HCT116 (cell line): ENCODE data around the gene ANKRD10. TPM values are rescaled to one million over a fixed set of nuclear protein-coding genes. Genes with fewer than 3 reads are reported as not detected.

Experiments
- ATAC-seq: fragments of 200-7000 bp; cut with Tn5 transposase; 2 replicates; pipeline ENCODE4 v1.9.1; 2020; ENCODE audit warnings: mild to moderate bottlenecking, moderate library complexity
- BruUV-seq: library from RNA; stranded (reverse); fragments of 400-500 nt; replicated peaks from 2 replicates; lab custom pipeline; 2021; lab: Mats Ljungman, UMichigan
- CTCF ChIA-PET: fragments of 300-600 bp; sonication (Branson Sonifier 250); formaldehyde crosslinking; loops from one replicate; lab custom pipeline; 2021; ENCODE audit warnings: antibody characterized with exemption; lab: Charles Lee
- POLR2A ChIA-PET: fragments of 300-600, 350-600 bp; sonication (Branson Sonifier 250); formaldehyde crosslinking; loops from one replicate; lab custom pipeline; 2021; ENCODE audit warnings: antibody characterized with exemption; lab: Charles Lee
- RAD21 ChIA-PET, 2 experiments: fragments of 300-600 bp; sonication (Branson Sonifier 250); formaldehyde crosslinking; loops; one replicate each; lab custom pipeline; 2023; ENCODE audit warnings: low total read pairs in 2 of 2; ENCODE audit not compliant: uncharacterized antibody in 2 of 2, unreplicated experiment in 2 of 2, low non-redundant PET in 1 of 2; lab: Charles Lee
- DNase-seq: peaks from one replicate; pipeline ENCODE4 v3.0.0-alpha.2; 2010; ENCODE audit warnings: low read depth, low spot score
- H2AFZ ChIP-seq: fragments of 200-600 bp; shearing (Covaris generic), sonication (generic); 2 replicates; pipeline ENCODE4 v1.6.1; 2017; ENCODE audit warnings: low read depth, mixed run types, mixed read lengths, antibody characterized with exemption, low read length; ENCODE audit not compliant: poor library complexity, severe bottlenecking
- H3K27ac ChIP-seq: 2 replicates; pipeline ENCODE4 v1.5.1; 2012; ENCODE audit warnings: low read depth, low read length
- H3K27me3 ChIP-seq: fragments of 200-600 bp; sonication (generic); 2 replicates; pipeline ENCODE4 v1.6.1; 2016; ENCODE audit warnings: mixed run types, low read length, mixed read lengths; ENCODE audit not compliant: insufficient read depth
- H3K36me3 ChIP-seq, 2 experiments: fragments of 200-500 bp in 1 of 2; fragments of 200-600 bp in 1 of 2; sonication (Bioruptor generic) in 1 of 2; sonication (generic) in 1 of 2; 2 replicates each; pipeline versions ENCODE4 v1.5.1 to v1.6.1; 2014 to 2016; ENCODE audit warnings: low read length in 2 of 2, inconsistent platforms in 1 of 2, mixed read lengths in 1 of 2, mixed run types in 1 of 2; ENCODE audit not compliant: insufficient read depth in 2 of 2, control insufficient read depth in 1 of 2
- H3K4me1 ChIP-seq, 2 experiments: fragments of 200-600 bp in 1 of 2; sonication (generic) in 1 of 2; 2 replicates each; pipeline versions ENCODE4 v1.5.1 to v1.6.1; 2012 to 2017; ENCODE audit warnings: low read length in 2 of 2, inconsistent platforms in 1 of 2, mild to moderate bottlenecking in 1 of 2, mixed read lengths in 1 of 2, mixed run types in 1 of 2, moderate library complexity in 1 of 2; ENCODE audit not compliant: insufficient read depth in 2 of 2, control insufficient read depth in 1 of 2
- H3K4me2 ChIP-seq: fragments of 200-600 bp; sonication (generic); 2 replicates; pipeline ENCODE4 v1.6.1; 2017; ENCODE audit warnings: mixed run types, low read length, mixed read lengths
- H3K4me3 ChIP-seq, 2 experiments: fragments of 200-600 bp in 1 of 2; sonication (generic) in 1 of 2; replicated peaks in 1 of 2; 2 replicates each; pipeline ENCODE4 v1.5.1; 2011 to 2016; ENCODE audit warnings: low read length in 2 of 2, control low read depth in 1 of 2, low read depth in 1 of 2, mild to moderate bottlenecking in 1 of 2, mixed read lengths in 1 of 2, mixed run types in 1 of 2
- H3K79me2 ChIP-seq: fragments of 200-600 bp; sonication (generic); 2 replicates; pipeline ENCODE4 v1.6.1; 2017; ENCODE audit warnings: mild to moderate bottlenecking, mixed run types, low read length, moderate library complexity, mixed read lengths; ENCODE audit not compliant: insufficient read depth
- H3K9ac ChIP-seq: fragments of 200-600 bp; sonication (generic); 2 replicates; pipeline ENCODE4 v1.6.1; 2016; ENCODE audit warnings: low read length, mixed read lengths
- H3K9me2 ChIP-seq: fragments of 200-600 bp; sonication (generic), shearing (Covaris generic); 2 replicates; pipeline ENCODE4 v1.6.1; 2017; ENCODE audit warnings: mixed run types, mild to moderate bottlenecking, moderate library complexity; ENCODE audit not compliant: insufficient read depth
- H3K9me3 ChIP-seq, 2 experiments: fragments of 200-500 bp in 1 of 2; fragments of 200-600 bp in 1 of 2; sonication (Bioruptor generic) in 1 of 2; sonication (generic) in 1 of 2; 2 replicates each; pipeline ENCODE4 v1.6.1; 2014 to 2017; ENCODE audit warnings: low read length in 2 of 2, mixed read lengths in 2 of 2, inconsistent platforms in 1 of 2, low read depth in 1 of 2, mild to moderate bottlenecking in 1 of 2, mixed run types in 1 of 2, moderate library complexity in 1 of 2; ENCODE audit not compliant: control insufficient read depth in 1 of 2, insufficient read depth in 1 of 2
- H4K20me1 ChIP-seq: fragments of 200-600 bp; sonication (generic), shearing (Covaris generic); 2 replicates; pipeline ENCODE4 v1.6.1; 2017; ENCODE audit warnings: mixed run types, mild to moderate bottlenecking, moderate library complexity; ENCODE audit not compliant: insufficient read depth
- CEBPB ChIP-seq: IDR thresholded peaks from 2 replicates; pipeline ENCODE4 v1.6.1; 2012; ENCODE audit warnings: low read depth
- EGR1 ChIP-seq: IDR thresholded peaks from 2 replicates; pipeline ENCODE4 v1.6.1; 2012; ENCODE audit warnings: low read depth
- EZH2phosphoT487 ChIP-seq: fragments of 200-600 bp; IDR thresholded peaks from 2 replicates; pipeline ENCODE4 v1.6.1; 2018; ENCODE audit warnings: antibody characterized with exemption, borderline replicate concordance
- JUND ChIP-seq: IDR thresholded peaks from 2 replicates; pipeline ENCODE4 v1.6.1; 2012
- POLR2A ChIP-seq: IDR thresholded peaks from 2 replicates; pipeline ENCODE4 v1.7.0; 2011; ENCODE audit warnings: borderline replicate concordance; ENCODE audit not compliant: insufficient read depth, insufficient read length; ENCODE audit errors: extremely low read depth
- SIN3A ChIP-seq: IDR thresholded peaks from 2 replicates; pipeline ENCODE4 v1.6.1; 2012; ENCODE audit warnings: low read depth
- SRF ChIP-seq: IDR thresholded peaks from 2 replicates; pipeline ENCODE4 v1.6.1; 2012; ENCODE audit warnings: low read depth
- TCF7L2 ChIP-seq: IDR thresholded peaks from 2 replicates; pipeline ENCODE4 v1.7.0; 2011; ENCODE audit warnings: borderline replicate concordance, inconsistent platforms; ENCODE audit not compliant: insufficient read depth, insufficient read length; ENCODE audit errors: extremely low read depth
- ZFX ChIP-seq: fragments of 450-650 bp; IDR thresholded peaks from 2 replicates; pipeline ENCODE4 v1.6.1; 2017
- ZNF274 ChIP-seq: fragments of 200-500 bp; sonication (Bioruptor generic); IDR thresholded peaks from 2 replicates; pipeline ENCODE4 v1.6.1; 2014; ENCODE audit warnings: mild to moderate bottlenecking, low read depth, low read length, inconsistent platforms
- intact Hi-C: fragments of 100-400 bp; cut with micrococcal nuclease; formaldehyde crosslinking; loops from 2 replicates; pipeline ENCODE4 v1.10.0; 2022
- total RNA-seq: library from RNA; stranded (reverse); gene quantifications from one replicate; pipeline ENCODE4 v1.2.1, GENCODE V29; 2021; ENCODE audit not compliant: unreplicated experiment
- TF ChIP-seq, protein P1 (sequence below), 3 experiments: fragments of 200-600 bp in 1 of 3; sonication (generic) in 1 of 3; IDR thresholded peaks in 2 of 3; conservative IDR thresholded peaks in 1 of 3; 2 replicates each; pipeline ENCODE4 v1.5.1; 2012 to 2017; ENCODE audit warnings: low read depth in 2 of 3, low read length in 2 of 3, antibody characterized with exemption in 1 of 3, borderline replicate concordance in 1 of 3, control low read depth in 1 of 3, mild to moderate bottlenecking in 1 of 3, mixed read lengths in 1 of 3, mixed run types in 1 of 3, moderate library complexity in 1 of 3; ENCODE audit not compliant: insufficient read depth in 1 of 3
- TF ChIP-seq, protein P2 (sequence below): IDR thresholded peaks from 2 replicates; pipeline ENCODE4 v1.6.1; 2011; ENCODE audit warnings: mild to moderate bottlenecking, low read length, moderate library complexity; ENCODE audit not compliant: insufficient replicate concordance; ENCODE audit errors: extremely low read depth
- TF ChIP-seq, protein P3 (sequence below): IDR thresholded peaks from 2 replicates; pipeline ENCODE4 v1.6.1; 2012

The ANKRD10 gene
- total RNA-seq, 1 experiment from 2014 or later, result 173 TPM

DNA sequence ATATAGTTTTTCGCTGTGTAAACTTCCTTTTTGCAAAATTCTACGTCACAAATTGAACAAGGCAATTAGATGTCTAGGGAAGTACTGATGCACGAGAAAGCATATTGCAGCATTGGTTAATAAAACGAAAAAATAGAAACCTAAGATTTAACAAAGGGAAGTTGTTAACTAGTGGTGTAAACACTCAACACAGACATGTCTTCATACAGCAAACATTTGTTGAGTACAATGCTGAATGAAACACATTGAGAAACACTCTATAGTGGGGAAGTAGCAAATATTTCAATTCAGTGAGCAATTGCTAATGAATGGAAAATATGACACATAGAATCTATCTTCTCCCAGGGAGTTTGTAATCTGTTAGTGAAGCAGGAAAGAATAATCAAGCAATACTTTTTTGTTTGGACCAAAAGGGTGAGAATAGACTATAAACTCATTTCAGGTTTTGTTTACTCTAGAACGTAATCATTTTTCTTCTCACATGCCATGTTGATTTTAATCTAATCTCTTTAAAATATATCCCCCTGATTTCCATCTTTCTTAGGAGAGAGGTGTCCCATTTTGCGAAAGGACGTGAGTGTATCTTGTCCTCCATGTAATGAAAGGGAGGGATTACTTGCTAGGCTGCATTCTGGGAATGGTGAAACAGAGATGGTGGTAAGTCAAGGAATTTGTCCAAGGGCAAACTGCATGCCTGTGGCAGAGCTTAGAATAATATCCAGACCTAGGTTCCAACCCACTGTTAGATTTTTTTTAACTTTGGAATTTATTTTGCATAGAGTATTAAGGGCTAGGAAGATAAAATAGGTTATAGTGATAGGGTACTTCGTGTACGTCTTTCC lies 1.7 kb upstream of the ANKRD10 start:
- peak overlapping the region; percentile 87; the same call in 1 of the 2 replicates for H3K27ac ChIP-seq
- no peak for ATAC-seq
- H2AFZ ChIP-seq, result no peak overlapping the region
- intact Hi-C loops, result loop anchor here (10.0 kb wide), 1 partner anchor 128 kb away; no protein-coding TSS in a partner anchor
- no peak for DNase-seq
- BruUV-seq, result no TSS peak
- H3K79me2 ChIP-seq, result peaks cover 33% of the 10 kb centered on the region
- H3K4me2 ChIP-seq, result peak overlapping the region; percentile 81
- ChIA-PET RAD21 (no interaction called here), POLR2A (no interaction called here), CTCF (no interaction called here)
- TF ChIP-seq JUND, result no peak
- no peak for TF ChIP-seq ZFX
- TF ChIP-seq, protein P1, sequence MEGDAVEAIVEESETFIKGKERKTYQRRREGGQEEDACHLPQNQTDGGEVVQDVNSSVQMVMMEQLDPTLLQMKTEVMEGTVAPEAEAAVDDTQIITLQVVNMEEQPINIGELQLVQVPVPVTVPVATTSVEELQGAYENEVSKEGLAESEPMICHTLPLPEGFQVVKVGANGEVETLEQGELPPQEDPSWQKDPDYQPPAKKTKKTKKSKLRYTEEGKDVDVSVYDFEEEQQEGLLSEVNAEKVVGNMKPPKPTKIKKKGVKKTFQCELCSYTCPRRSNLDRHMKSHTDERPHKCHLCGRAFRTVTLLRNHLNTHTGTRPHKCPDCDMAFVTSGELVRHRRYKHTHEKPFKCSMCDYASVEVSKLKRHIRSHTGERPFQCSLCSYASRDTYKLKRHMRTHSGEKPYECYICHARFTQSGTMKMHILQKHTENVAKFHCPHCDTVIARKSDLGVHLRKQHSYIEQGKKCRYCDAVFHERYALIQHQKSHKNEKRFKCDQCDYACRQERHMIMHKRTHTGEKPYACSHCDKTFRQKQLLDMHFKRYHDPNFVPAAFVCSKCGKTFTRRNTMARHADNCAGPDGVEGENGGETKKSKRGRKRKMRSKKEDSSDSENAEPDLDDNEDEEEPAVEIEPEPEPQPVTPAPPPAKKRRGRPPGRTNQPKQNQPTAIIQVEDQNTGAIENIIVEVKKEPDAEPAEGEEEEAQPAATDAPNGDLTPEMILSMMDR (IDR thresholded peaks at IDR 0.05 in 2 of 3, conservative IDR thresholded peaks at IDR 0.05 in 1 of 3; ENCODE audit: borderline replicate concordance in 1 of 3, insufficient read depth in 1 of 3, low read depth in 2 of 3, low read length in 2 of 3), result no peak
- TF ChIP-seq ZNF274, result no peak
- no peak for TF ChIP-seq EZH2phosphoT487
- TF ChIP-seq, protein P2, sequence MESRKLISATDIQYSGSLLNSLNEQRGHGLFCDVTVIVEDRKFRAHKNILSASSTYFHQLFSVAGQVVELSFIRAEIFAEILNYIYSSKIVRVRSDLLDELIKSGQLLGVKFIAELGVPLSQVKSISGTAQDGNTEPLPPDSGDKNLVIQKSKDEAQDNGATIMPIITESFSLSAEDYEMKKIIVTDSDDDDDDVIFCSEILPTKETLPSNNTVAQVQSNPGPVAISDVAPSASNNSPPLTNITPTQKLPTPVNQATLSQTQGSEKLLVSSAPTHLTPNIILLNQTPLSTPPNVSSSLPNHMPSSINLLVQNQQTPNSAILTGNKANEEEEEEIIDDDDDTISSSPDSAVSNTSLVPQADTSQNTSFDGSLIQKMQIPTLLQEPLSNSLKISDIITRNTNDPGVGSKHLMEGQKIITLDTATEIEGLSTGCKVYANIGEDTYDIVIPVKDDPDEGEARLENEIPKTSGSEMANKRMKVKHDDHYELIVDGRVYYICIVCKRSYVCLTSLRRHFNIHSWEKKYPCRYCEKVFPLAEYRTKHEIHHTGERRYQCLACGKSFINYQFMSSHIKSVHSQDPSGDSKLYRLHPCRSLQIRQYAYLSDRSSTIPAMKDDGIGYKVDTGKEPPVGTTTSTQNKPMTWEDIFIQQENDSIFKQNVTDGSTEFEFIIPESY, result no peak
- TF ChIP-seq TCF7L2, result no peak
- TF ChIP-seq SRF, result no peak
- TF ChIP-seq POLR2A, result no peak
- TF ChIP-seq EGR1, result no peak
- TF ChIP-seq, protein P3, sequence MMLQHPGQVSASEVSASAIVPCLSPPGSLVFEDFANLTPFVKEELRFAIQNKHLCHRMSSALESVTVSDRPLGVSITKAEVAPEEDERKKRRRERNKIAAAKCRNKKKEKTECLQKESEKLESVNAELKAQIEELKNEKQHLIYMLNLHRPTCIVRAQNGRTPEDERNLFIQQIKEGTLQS, result no peak
- no peak for TF ChIP-seq SIN3A
- TF ChIP-seq CEBPB, result no peak
- H3K9me2 ChIP-seq, result no peaks in the 10 kb centered on the region
- no peaks in the 10 kb centered on the region for H3K27me3 ChIP-seq
- H3K9ac ChIP-seq, result peak overlapping the region; percentile 98
- H3K9me3 ChIP-seq, result no peaks in the 10 kb centered on the region
- H3K4me1 ChIP-seq, result peaks cover 22 to 40% of the 10 kb centered on the region in 2 experiments
- peaks cover 0 to 18% of the 10 kb centered on the region in 2 experiments; a peak in 1 of 4 replicates for H3K36me3 ChIP-seq
- H3K4me3 ChIP-seq, result peak overlapping the region; percentile 76 to 92
- H4K20me1 ChIP-seq, result peaks cover 20% of the 10 kb centered on the region; the same call in 1 of the 2 replicates
